ENCODE measurements around the gene FOXO3. TPM values are rescaled to one million over a fixed set of nuclear protein-coding genes. Genes with fewer than 3 reads are reported as not detected.
A peak's percentile ranks its signal among the peaks of the same experiment; 100 is the strongest.

Gene FOXO3
- total and polyA plus RNA-seq, 2 of the 13 experiments (the other 11 are each of a cell fraction or from before 2014, with no cell fraction given), result 16.0 to 22.5 TPM

DNA sequence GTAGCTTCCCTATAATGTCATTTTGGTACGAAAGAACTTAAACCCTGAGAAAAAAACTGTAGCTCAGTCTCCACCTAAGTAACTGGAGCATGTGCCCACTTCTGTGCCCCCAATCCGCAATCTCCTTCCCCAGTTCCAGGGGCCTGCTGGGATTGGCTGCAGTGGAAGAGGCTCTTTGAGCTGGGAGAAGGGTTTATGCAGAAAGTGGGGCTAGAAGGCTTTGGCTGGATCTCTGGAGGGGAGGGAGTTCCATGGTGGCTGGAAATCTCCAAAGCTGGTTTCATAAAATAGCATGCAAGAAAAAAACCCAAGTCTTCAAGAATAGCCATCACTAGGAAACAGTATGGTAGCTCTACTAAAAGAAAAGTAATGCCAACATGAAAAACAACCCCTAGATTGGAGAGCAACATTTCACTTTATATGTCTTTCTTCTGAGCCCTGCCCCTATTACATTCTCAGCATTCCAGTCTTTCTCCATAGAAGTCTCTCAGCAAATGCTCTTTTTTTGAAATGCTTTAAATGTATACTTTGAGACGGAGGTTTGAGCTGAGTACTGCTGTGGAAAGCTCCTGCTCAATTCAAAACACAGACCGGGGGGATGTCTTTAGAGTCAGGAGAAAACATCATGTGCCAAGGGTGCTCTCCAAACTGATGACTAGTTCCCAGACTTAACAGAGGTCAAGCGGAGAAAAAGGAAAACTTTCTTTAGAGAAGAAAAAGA lies 36.0 kb upstream of the FOXO3 start (continued):
- TF ChIP-seq CREM (IDR thresholded peaks at IDR 0.05), result no peak
- TF ChIP-seq CREM (CRISPR knock-in tag; IDR thresholded peaks at IDR 0.05), result no peak
- TF ChIP-seq ZNF292 (CRISPR knock-in tag; IDR thresholded peaks at IDR 0.05; ENCODE audit: borderline replicate concordance, low read depth), result no peak
- TF ChIP-seq GATAD1 (CRISPR knock-in tag; IDR thresholded peaks at IDR 0.05), result no peak

DNA sequence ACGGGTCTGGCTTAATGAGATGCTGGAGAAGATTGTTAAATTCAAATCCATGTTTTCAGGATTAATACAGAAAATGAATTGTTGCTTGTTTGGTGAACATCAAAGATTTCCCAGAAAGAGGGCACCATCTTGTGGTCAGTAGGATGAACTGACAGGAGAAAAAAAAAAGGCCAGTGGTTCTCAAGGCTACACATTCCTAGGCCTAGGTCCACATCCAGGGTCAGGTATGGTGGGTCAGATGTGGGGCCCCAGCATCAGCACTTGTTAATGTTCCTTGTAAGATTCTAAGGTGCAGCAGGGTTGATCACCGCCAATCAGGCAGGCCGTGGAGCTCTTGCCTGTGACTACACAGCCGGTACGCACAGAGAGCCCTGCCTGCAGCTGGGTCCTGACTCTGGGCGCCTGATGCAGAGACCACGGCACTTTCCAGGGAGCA lies 34.0 kb upstream of the FOXO3 start:
- H3K79me2 ChIP-seq (ENCODE audit: insufficient read depth, low read length), result no peaks in the 10 kb centered on the region
- FAIRE-seq, result peak; percentile 62
- H3K9ac ChIP-seq (ENCODE audit: insufficient read depth, low read depth, low read length), result no peak overlapping the region
- 50% methylated on average over 2 of the region's 7 CpGs for WGBS (ENCODE audit: low lambda C conversion rate)
- no TSS peak for BruUV-seq (replicated peaks)
- ChIA-PET CTCF (ENCODE audit: low intra/inter-chr PET ratio, low total read pairs) (interaction anchor here (0.8 to 1.5 kb wide), 2 partner anchors 411 to 413 kb away, joined by 3 to 26 read pairs; no protein-coding TSS in a partner anchor), POLR2A (no interaction called here)
- intact Hi-C loops (cut with micrococcal nuclease; ENCODE audit: unreplicated experiment), result loop anchor here (1.0 to 10.0 kb wide), 2 partner anchors 413 to 552 kb away; no protein-coding TSS in a partner anchor
- H3K4me3 ChIP-seq (replicated peaks in 1 of 3; ENCODE audit: insufficient read depth in 1 of 3, low read depth in 2 of 3, low read length in 3 of 3), result no peak overlapping the region
- H3K27me3 ChIP-seq (ENCODE audit: control insufficient read depth in 1 of 2, insufficient read depth in 2 of 2, low read length in 2 of 2), result no peaks in the 10 kb centered on the region
- TF ChIP-seq, protein P1, sequence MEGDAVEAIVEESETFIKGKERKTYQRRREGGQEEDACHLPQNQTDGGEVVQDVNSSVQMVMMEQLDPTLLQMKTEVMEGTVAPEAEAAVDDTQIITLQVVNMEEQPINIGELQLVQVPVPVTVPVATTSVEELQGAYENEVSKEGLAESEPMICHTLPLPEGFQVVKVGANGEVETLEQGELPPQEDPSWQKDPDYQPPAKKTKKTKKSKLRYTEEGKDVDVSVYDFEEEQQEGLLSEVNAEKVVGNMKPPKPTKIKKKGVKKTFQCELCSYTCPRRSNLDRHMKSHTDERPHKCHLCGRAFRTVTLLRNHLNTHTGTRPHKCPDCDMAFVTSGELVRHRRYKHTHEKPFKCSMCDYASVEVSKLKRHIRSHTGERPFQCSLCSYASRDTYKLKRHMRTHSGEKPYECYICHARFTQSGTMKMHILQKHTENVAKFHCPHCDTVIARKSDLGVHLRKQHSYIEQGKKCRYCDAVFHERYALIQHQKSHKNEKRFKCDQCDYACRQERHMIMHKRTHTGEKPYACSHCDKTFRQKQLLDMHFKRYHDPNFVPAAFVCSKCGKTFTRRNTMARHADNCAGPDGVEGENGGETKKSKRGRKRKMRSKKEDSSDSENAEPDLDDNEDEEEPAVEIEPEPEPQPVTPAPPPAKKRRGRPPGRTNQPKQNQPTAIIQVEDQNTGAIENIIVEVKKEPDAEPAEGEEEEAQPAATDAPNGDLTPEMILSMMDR (CRISPR knock-in tag; IDR thresholded peaks at IDR 0.05), result peak; percentile 82
- 0 out of 2 replicates have a peak, but pooled peaks have one; percentile 17 for TF ChIP-seq ZNF501 (CRISPR knock-in tag; IDR thresholded peaks at IDR 0.05)
- no peak for TF ChIP-seq ZNF777 (CRISPR knock-in tag; IDR thresholded peaks at IDR 0.05)
- TF ChIP-seq, protein P2, sequence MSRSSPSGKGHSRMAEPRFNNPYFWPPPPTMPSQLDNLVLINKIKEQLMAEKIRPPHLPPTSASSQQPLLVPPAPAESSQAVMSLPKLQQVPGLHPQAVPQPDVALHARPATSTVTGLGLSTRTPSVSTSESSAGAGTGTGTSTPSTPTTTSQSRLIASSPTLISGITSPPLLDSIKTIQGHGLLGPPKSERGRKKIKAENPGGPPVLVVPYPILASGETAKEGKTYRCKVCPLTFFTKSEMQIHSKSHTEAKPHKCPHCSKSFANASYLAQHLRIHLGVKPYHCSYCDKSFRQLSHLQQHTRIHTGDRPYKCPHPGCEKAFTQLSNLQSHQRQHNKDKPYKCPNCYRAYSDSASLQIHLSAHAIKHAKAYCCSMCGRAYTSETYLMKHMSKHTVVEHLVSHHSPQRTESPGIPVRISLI (CRISPR knock-in tag; IDR thresholded peaks at IDR 0.05; ENCODE audit: borderline replicate concordance), result peak; percentile 83
- peak; percentile 86 for TF ChIP-seq STAG1 (CRISPR knock-in tag; IDR thresholded peaks at IDR 0.05)
- TF ChIP-seq, protein P3, sequence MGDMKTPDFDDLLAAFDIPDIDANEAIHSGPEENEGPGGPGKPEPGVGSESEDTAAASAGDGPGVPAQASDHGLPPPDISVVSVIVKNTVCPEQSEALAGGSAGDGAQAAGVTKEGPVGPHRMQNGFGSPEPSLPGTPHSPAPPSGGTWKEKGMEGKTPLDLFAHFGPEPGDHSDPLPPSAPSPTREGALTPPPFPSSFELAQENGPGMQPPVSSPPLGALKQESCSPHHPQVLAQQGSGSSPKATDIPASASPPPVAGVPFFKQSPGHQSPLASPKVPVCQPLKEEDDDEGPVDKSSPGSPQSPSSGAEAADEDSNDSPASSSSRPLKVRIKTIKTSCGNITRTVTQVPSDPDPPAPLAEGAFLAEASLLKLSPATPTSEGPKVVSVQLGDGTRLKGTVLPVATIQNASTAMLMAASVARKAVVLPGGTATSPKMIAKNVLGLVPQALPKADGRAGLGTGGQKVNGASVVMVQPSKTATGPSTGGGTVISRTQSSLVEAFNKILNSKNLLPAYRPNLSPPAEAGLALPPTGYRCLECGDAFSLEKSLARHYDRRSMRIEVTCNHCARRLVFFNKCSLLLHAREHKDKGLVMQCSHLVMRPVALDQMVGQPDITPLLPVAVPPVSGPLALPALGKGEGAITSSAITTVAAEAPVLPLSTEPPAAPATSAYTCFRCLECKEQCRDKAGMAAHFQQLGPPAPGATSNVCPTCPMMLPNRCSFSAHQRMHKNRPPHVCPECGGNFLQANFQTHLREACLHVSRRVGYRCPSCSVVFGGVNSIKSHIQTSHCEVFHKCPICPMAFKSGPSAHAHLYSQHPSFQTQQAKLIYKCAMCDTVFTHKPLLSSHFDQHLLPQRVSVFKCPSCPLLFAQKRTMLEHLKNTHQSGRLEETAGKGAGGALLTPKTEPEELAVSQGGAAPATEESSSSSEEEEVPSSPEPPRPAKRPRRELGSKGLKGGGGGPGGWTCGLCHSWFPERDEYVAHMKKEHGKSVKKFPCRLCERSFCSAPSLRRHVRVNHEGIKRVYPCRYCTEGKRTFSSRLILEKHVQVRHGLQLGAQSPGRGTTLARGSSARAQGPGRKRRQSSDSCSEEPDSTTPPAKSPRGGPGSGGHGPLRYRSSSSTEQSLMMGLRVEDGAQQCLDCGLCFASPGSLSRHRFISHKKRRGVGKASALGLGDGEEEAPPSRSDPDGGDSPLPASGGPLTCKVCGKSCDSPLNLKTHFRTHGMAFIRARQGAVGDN (CRISPR knock-in tag; IDR thresholded peaks at IDR 0.05), result peak; percentile 12; the same call in 1 of the 2 replicates
- TF ChIP-seq SMC3 (IDR thresholded peaks at IDR 0.05; ENCODE audit: low read length), result peak; percentile 70
- TF ChIP-seq TEAD3 (CRISPR knock-in tag; optimal IDR thresholded peaks at IDR 0.05; ENCODE audit: borderline replicate concordance), result peak; percentile 42
- peak; percentile 46; the same call in 1 of the 2 replicates for TF ChIP-seq ZNF230 (CRISPR knock-in tag; IDR thresholded peaks at IDR 0.05)
- 0 out of 2 replicates have a peak, but pooled peaks have one; percentile 25 for TF ChIP-seq RAD21 (CRISPR knock-in tag; IDR thresholded peaks at IDR 0.05)
- TF ChIP-seq TP53 (CRISPR knock-in tag; conservative IDR thresholded peaks at IDR 0.05), result no peak
- TF ChIP-seq ZNF3 (CRISPR knock-in tag; IDR thresholded peaks at IDR 0.05), result no peak
- H3K36me3 ChIP-seq (replicated peaks in 1 of 2; ENCODE audit: control insufficient read depth in 1 of 2, insufficient read depth in 2 of 2, low read length in 2 of 2), result peaks cover 2 to 5% of the 10 kb centered on the region in 2 experiments; a peak in 2 of 5 replicates
- no peak overlapping the region for H3K4me2 ChIP-seq (ENCODE audit: low read depth, low read length)
- no peak overlapping the region for H3K27ac ChIP-seq (ENCODE audit: extremely low read length, insufficient read depth, low read length)
- no peak overlapping the region for H2AFZ ChIP-seq (ENCODE audit: low read length)
- H4K20me1 ChIP-seq (ENCODE audit: insufficient read depth, low read length), result no peaks in the 10 kb centered on the region
- peak; percentile 55 for DNase-seq (ENCODE audit: low spot score)
- ATAC-seq, result peak; percentile 79
- peaks cover 6% of the 10 kb centered on the region; the same call in 1 of the 2 replicates for H3K4me1 ChIP-seq (ENCODE audit: insufficient read depth, low read length)
- H3K9me3 ChIP-seq (ENCODE audit: low read length), result no peaks in the 10 kb centered on the region
- in situ Hi-C loops (cut with HindIII; ENCODE audit: extremely low pct_ligation_motif_present, low pct_unique_long_range_greater_than_20kb), result loop anchor here (5.0 kb wide), 1 partner anchor 414 kb away; no protein-coding TSS in a partner anchor
